ENCODE data around the gene EFCAB14. TPM values are rescaled to one million over a fixed set of nuclear protein-coding genes. Genes with fewer than 3 reads are reported as not detected.
"Not testable (repeated sequence)": the region's sequence is repeated elsewhere in the genome, so short reads cannot be mapped to it uniquely, and the experiment has no call there.

The EFCAB14 gene
- total RNA-seq, 1 donor from 2014 or later, result 105 TPM

- DNase-seq (ENCODE audit: low read depth), result peak; percentile 22
Measured at GRCh38 chr1:46687093-46687659, 31.7 kb downstream of the EFCAB14 start.

GRCh38 chr1:46686255-46686654 lies 32.7 kb downstream of the EFCAB14 start:
- DNase-seq (ENCODE audit: low read depth), result no peak

GRCh38 chr1:46684670-46685069 lies 34.2 kb downstream of the EFCAB14 start:
- no peak for DNase-seq (ENCODE audit: low read depth)

- no peak for DNase-seq (ENCODE audit: low read depth)
Measured at GRCh38 chr1:46682064-46682463, 36.9 kb downstream of the EFCAB14 start.

- DNase-seq (ENCODE audit: low read depth), result no peak
Measured at GRCh38 chr1:46681333-46682034, 37.4 kb downstream of the EFCAB14 start.

- no peak for DNase-seq (ENCODE audit: low read depth)
Measured at GRCh38 chr1:46679789-46680573, 38.9 kb downstream of the EFCAB14 start.

- no peak for DNase-seq (ENCODE audit: low read depth)
Measured at GRCh38 chr1:46677339-46677738, 41.6 kb downstream of the EFCAB14 start.

GRCh38 chr1:46676531-46676930 lies 42.4 kb downstream of the EFCAB14 start:
- DNase-seq (ENCODE audit: low read depth), result no peak

- DNase-seq (ENCODE audit: low read depth), result peak; percentile 13
Measured at GRCh38 chr1:46675549-46676314, 43.2 kb downstream of the EFCAB14 start.

GRCh38 chr1:46673749-46674182 lies 45.1 kb downstream of the EFCAB14 start:
- no peak for DNase-seq (ENCODE audit: low read depth)

- DNase-seq (ENCODE audit: low read depth), result no peak
Measured at GRCh38 chr1:46672696-46673095, 46.2 kb downstream of the EFCAB14 start.

- no peak for DNase-seq (ENCODE audit: low read depth)
Measured at GRCh38 chr1:46671554-46671953, 47.4 kb downstream of the EFCAB14 start, which contains the start of gene TEX38. TEX38 (plus strand) TSS chr1:46671854; CDS start chr1:46671935, 81 bp downstream.

- DNase-seq (ENCODE audit: low read depth), result no peak
Measured at GRCh38 chr1:46670134-46670533, 48.8 kb downstream of the EFCAB14 start.

GRCh38 chr1:46667782-46668760 lies 50.8 kb downstream of the EFCAB14 start, which contains the start of gene ATPAF1:
ATPAF1 (minus strand) TSS chr1:46668364; CDS start chr1:46668322, 42 bp downstream.
- peak; percentile 49 for DNase-seq (ENCODE audit: low read depth)

GRCh38 chr1:46665983-46666382 lies 52.9 kb downstream of the EFCAB14 start:
- no peak for DNase-seq (ENCODE audit: low read depth)

GRCh38 chr1:46662919-46663318 lies 56.0 kb downstream of the EFCAB14 start:
- not testable (repeated sequence) for DNase-seq (ENCODE audit: low read depth)

- not testable (repeated sequence) for DNase-seq (ENCODE audit: low read depth)
Measured at GRCh38 chr1:46660116-46660515, 58.8 kb downstream of the EFCAB14 start.

GRCh38 chr1:46659307-46659870 lies 59.5 kb downstream of the EFCAB14 start:
- DNase-seq (ENCODE audit: low read depth), result no peak

- no peak for DNase-seq (ENCODE audit: low read depth)
Measured at GRCh38 chr1:46657775-46658174, 61.1 kb downstream of the EFCAB14 start.

GRCh38 chr1:46656643-46657042 lies 62.3 kb downstream of the EFCAB14 start:
- DNase-seq (ENCODE audit: low read depth), result no peak
